CD4-positive, alpha-beta memory T cell (primary cell): ENCODE data around the gene C6orf132. TPM values are rescaled to one million over a fixed set of nuclear protein-coding genes. Genes with fewer than 3 reads are reported as not detected.
A peak's percentile ranks its signal among the peaks of the same experiment; 100 is the strongest.

Experiments used
- CTCF ChIA-PET: fragments of 350-600 bp; sonication (Branson Sonifier 250); formaldehyde crosslinking; loops from one replicate; lab custom pipeline; 2021; ENCODE audit warnings: inconsistent platforms; ENCODE audit not compliant: partially characterized antibody; lab: Charles Lee
- POLR2A ChIA-PET: fragments of 350-600 bp; sonication (Branson Sonifier 250); formaldehyde crosslinking; loops from one replicate; lab custom pipeline; 2021; ENCODE audit not compliant: partially characterized antibody; lab: Charles Lee
- DNase-seq, 5 donors: peaks; one replicate each; pipeline versions ENCODE4 v3.0.0 to v3.0.0-alpha.2; 2020 to 2022; ENCODE audit warnings: mixed read lengths in 1 of 5
- H3K27ac ChIP-seq: one replicate; pipeline ENCODE4 v1.7.0; 2013; ENCODE audit warnings: low read depth, low read length
- H3K27me3 ChIP-seq: 2 replicates; pipeline ENCODE4 v1.7.0; 2013; ENCODE audit warnings: mild to moderate bottlenecking, low read length, moderate library complexity; ENCODE audit not compliant: insufficient read depth
- H3K36me3 ChIP-seq: 2 replicates; pipeline ENCODE4 v1.7.0; 2013; ENCODE audit warnings: mild to moderate bottlenecking, low read length, moderate library complexity; ENCODE audit not compliant: insufficient read depth
- H3K4me1 ChIP-seq: 2 replicates; pipeline ENCODE4 v1.7.0; 2013; ENCODE audit warnings: mild to moderate bottlenecking, low read length, moderate library complexity; ENCODE audit not compliant: insufficient read depth
- H3K4me3 ChIP-seq, 2 donors: one replicate each; pipeline ENCODE4 v1.7.0; 2013; ENCODE audit warnings: low read length in 2 of 2, mild to moderate bottlenecking in 1 of 2
- H3K9me3 ChIP-seq, 2 donors: one replicate each; pipeline ENCODE4 v1.7.0; 2013; ENCODE audit warnings: low read length in 2 of 2, control low read depth in 1 of 2; ENCODE audit not compliant: control insufficient read depth in 1 of 2
- H3K27ac Mint-ChIP-seq, 7 donors: one replicate each; pipeline ENCODE4 v1.8.0; 2020 to 2021; ENCODE audit warnings: mixed read lengths in 7 of 7, mild to moderate bottlenecking in 6 of 7, inconsistent platforms in 3 of 7, moderate library complexity in 3 of 7
- H3K27me3 Mint-ChIP-seq, 2 donors: one replicate each; pipeline ENCODE4 v1.8.0; 2020 to 2021; ENCODE audit warnings: mixed read lengths in 2 of 2
- H3K36me3 Mint-ChIP-seq, 2 donors: one replicate each; pipeline ENCODE4 v1.8.0; 2020 to 2021; ENCODE audit warnings: mixed read lengths in 2 of 2, inconsistent platforms in 1 of 2, mild to moderate bottlenecking in 1 of 2
- H3K4me1 Mint-ChIP-seq, 4 donors: one replicate each; pipeline ENCODE4 v1.8.0; 2020 to 2021; ENCODE audit warnings: mixed read lengths in 4 of 4, mild to moderate bottlenecking in 1 of 4
- H3K4me3 Mint-ChIP-seq, 8 donors: one replicate each; pipeline ENCODE4 v1.8.0; 2020 to 2021; ENCODE audit warnings: mixed read lengths in 8 of 8, mild to moderate bottlenecking in 7 of 8, moderate library complexity in 6 of 8, inconsistent platforms in 3 of 8
- H3K9me3 Mint-ChIP-seq, 8 donors: one replicate each; pipeline ENCODE4 v1.8.0; 2020 to 2021; ENCODE audit warnings: mixed read lengths in 8 of 8, mild to moderate bottlenecking in 5 of 8, inconsistent platforms in 3 of 8, moderate library complexity in 1 of 8
- intact Hi-C: fragments of 100-400 bp; cut with micrococcal nuclease; formaldehyde crosslinking; loops from one replicate; pipeline ENCODE4 v1.15.1; 2023
- polyA plus RNA-seq, 2 donors: library from polyadenylated mRNA; unstranded; fragments of 300-500 nt; fragmentation: Illumina TruSeq; gene quantifications; one replicate each; pipeline ENCODE4 v1.2.3, GENCODE V29; 2021
- total RNA-seq, 2 experiments: library from RNA; stranded (reverse); gene quantifications; one replicate each; pipeline ENCODE4 v1.2.3, GENCODE V29; 2021

The C6orf132 gene
- total and polyA plus RNA-seq, 4 experiments from 2014 or later, result not detected

- H3K27me3 Mint-ChIP-seq, result peaks cover 8 to 11% of the 10 kb centered on the region in 2 donors
- H3K9me3 ChIP-seq, result no peaks in the 10 kb centered on the region
Measured at GRCh38 chr6:42162384-42162783, 20.0 kb upstream of the C6orf132 start.

GRCh38 chr6:42159431-42160024 lies 17.1 kb upstream of the C6orf132 start:
- POLR2A ChIA-PET, result no interaction called here

More at GRCh38 chr6:42162384-42162783, 20.0 kb upstream of the C6orf132 start:
- DNase-seq, result no peak
- H3K4me3 ChIP-seq, result no peak overlapping the region
- H3K4me1 Mint-ChIP-seq, result peaks cover 0 to 8% (median 2%) of the 10 kb centered on the region in 4 donors
- H3K9me3 Mint-ChIP-seq, result no peaks in the 10 kb centered on the region
- H3K27me3 ChIP-seq, result no peaks in the 10 kb centered on the region
- H3K4me1 ChIP-seq, result no peaks in the 10 kb centered on the region
- H3K27ac Mint-ChIP-seq, result peak overlapping the region in 1 of 7 donors; percentile 48
- no peaks in the 10 kb centered on the region for H3K36me3 Mint-ChIP-seq
- ChIA-PET CTCF (interaction anchor here (1.0 kb wide), 1 partner anchor 315 kb away, joined by 3 read pairs; no protein-coding TSS in a partner anchor), POLR2A (no interaction called here)
- H3K36me3 ChIP-seq, result no peaks in the 10 kb centered on the region
- no peak overlapping the region for H3K27ac ChIP-seq
- no peak overlapping the region for H3K4me3 Mint-ChIP-seq
- intact Hi-C loops, result no loop called here

DNA sequence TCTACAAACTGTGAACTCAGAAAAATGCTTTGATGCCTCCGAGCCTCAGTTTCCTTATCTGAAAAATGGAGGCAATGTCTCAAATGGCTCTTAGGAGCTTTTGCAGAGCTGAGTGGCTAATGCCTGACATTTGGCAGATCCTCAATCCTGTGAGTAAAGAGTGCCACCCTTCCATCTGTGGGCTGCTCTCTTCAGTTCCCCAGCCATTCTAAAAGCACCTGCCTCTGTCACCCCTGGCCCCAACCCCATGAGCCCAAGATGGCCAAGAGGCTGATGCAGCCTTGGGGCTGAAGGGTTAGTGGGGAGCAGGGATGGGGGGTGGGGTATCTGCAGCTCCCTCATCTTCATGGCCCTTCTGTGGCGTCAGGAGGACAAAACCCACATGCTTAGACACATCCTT lies 16.2 kb upstream of the C6orf132 start:
- no peaks in the 10 kb centered on the region for H3K27me3 ChIP-seq
- DNase-seq, result no peak
- no peaks in the 10 kb centered on the region for H3K36me3 ChIP-seq
- ChIA-PET POLR2A (no interaction called here), CTCF (no interaction called here)
- no peak overlapping the region for H3K27ac ChIP-seq
- no peak overlapping the region for H3K4me3 Mint-ChIP-seq
- H3K4me1 Mint-ChIP-seq, result no peaks in the 10 kb centered on the region
- no peaks in the 10 kb centered on the region for H3K9me3 ChIP-seq
- H3K9me3 Mint-ChIP-seq, result no peaks in the 10 kb centered on the region
- no peaks in the 10 kb centered on the region for H3K36me3 Mint-ChIP-seq
- intact Hi-C loops, result no loop called here
- H3K4me1 ChIP-seq, result no peaks in the 10 kb centered on the region
- H3K27ac Mint-ChIP-seq, result no peak overlapping the region
- peaks cover 4 to 11% of the 10 kb centered on the region in 2 donors for H3K27me3 Mint-ChIP-seq
- no peak overlapping the region for H3K4me3 ChIP-seq

More at GRCh38 chr6:42159431-42160024, 17.1 kb upstream of the C6orf132 start:
- CTCF ChIA-PET, result no interaction called here
- DNase-seq, result no peak
- Histone ChIP-seq H3K27me3 (no peaks in the 10 kb centered on the region), H3K4me3 (no peak overlapping the region), H3K36me3 (no peaks in the 10 kb centered on the region), H3K27ac (no peak overlapping the region), H3K4me1 (no peaks in the 10 kb centered on the region), H3K9me3 (no peaks in the 10 kb centered on the region)
- H3K27me3 Mint-ChIP-seq, result peaks cover 3 to 11% of the 10 kb centered on the region in 2 donors
- H3K4me1 Mint-ChIP-seq, result no peaks in the 10 kb centered on the region
- H3K4me3 Mint-ChIP-seq, result no peak overlapping the region
- H3K27ac Mint-ChIP-seq, result no peak overlapping the region
- no peaks in the 10 kb centered on the region for H3K9me3 Mint-ChIP-seq
- intact Hi-C loops, result no loop called here
- H3K36me3 Mint-ChIP-seq, result no peaks in the 10 kb centered on the region

- no peak for DNase-seq
- no peaks in the 10 kb centered on the region for H3K9me3 Mint-ChIP-seq
- ChIA-PET POLR2A (no interaction called here), CTCF (interaction anchor here (0.7 kb wide), 1 partner anchor 311 kb away, joined by 3 read pairs; no protein-coding TSS in a partner anchor)
- H3K4me1 ChIP-seq, result no peaks in the 10 kb centered on the region
- H3K27ac ChIP-seq, result no peak overlapping the region
- no peaks in the 10 kb centered on the region for H3K27me3 ChIP-seq
- intact Hi-C loops, result no loop called here
- H3K36me3 Mint-ChIP-seq, result no peaks in the 10 kb centered on the region
- no peak overlapping the region for H3K27ac Mint-ChIP-seq
- H3K9me3 ChIP-seq, result no peaks in the 10 kb centered on the region
- peaks cover 4 to 11% of the 10 kb centered on the region in 2 donors for H3K27me3 Mint-ChIP-seq
- no peak overlapping the region for H3K4me3 ChIP-seq
- no peaks in the 10 kb centered on the region for H3K36me3 ChIP-seq
- no peak overlapping the region for H3K4me3 Mint-ChIP-seq
- no peaks in the 10 kb centered on the region for H3K4me1 Mint-ChIP-seq
Measured at GRCh38 chr6:42158011-42158410, 15.6 kb upstream of the C6orf132 start.

GRCh38 chr6:42156638-42157037 lies 14.2 kb upstream of the C6orf132 start:
- POLR2A ChIA-PET, result no interaction called here

DNA sequence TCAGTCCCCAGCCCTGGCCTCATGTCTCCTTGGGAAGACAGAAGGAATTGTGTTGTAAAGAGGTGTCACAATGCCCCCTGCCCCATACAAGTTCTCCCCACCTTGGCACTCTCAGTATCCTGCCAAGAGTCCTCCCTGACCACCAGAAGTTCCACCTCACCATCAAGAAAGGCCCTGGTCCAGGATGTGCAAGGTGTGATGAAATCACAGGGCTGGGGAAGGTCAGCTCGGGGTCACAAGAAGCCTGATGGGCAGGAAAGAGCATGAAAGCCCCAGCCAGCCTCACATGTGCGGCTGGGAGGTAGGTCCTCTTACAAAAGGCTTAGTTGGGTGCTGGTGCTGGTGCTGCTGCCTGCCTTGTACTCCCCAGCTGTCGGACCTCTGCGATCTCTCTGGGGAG lies 12.9 kb upstream of the C6orf132 start:
- peaks cover 2 to 3% of the 10 kb centered on the region in 2 donors for H3K27me3 Mint-ChIP-seq
- Histone ChIP-seq H3K4me1 (no peaks in the 10 kb centered on the region), H3K4me3 (no peak overlapping the region), H3K9me3 (no peaks in the 10 kb centered on the region), H3K27me3 (no peaks in the 10 kb centered on the region), H3K36me3 (no peaks in the 10 kb centered on the region), H3K27ac (no peak overlapping the region)
- intact Hi-C loops, result no loop called here
- no peak overlapping the region for H3K27ac Mint-ChIP-seq
- peaks cover 0 to 2% (median 0%) of the 10 kb centered on the region in 8 donors for H3K9me3 Mint-ChIP-seq
- ChIA-PET CTCF (interaction anchor here (1.0 to 1.2 kb wide), 2 partner anchors 12 to 51 kb away, joined by 3 to 5 read pairs; no protein-coding TSS in a partner anchor), POLR2A (interaction anchor here (1.0 kb wide), 1 partner anchor 320 kb away, joined by 3 read pairs; no protein-coding TSS in a partner anchor)
- DNase-seq, result no peak
- no peaks in the 10 kb centered on the region for H3K36me3 Mint-ChIP-seq
- H3K4me1 Mint-ChIP-seq, result no peaks in the 10 kb centered on the region
- H3K4me3 Mint-ChIP-seq, result no peak overlapping the region

More at GRCh38 chr6:42156638-42157037, 14.2 kb upstream of the C6orf132 start:
- Mint-ChIP-seq H3K36me3 (no peaks in the 10 kb centered on the region), H3K4me3 (no peak overlapping the region), H3K9me3 (peaks cover 0 to 2% (median 0%) of the 10 kb centered on the region in 8 donors), H3K27me3 (peaks cover 4 to 9% of the 10 kb centered on the region in 2 donors), H3K4me1 (no peaks in the 10 kb centered on the region), H3K27ac (no peak overlapping the region)
- no peak for DNase-seq
- no peak overlapping the region for H3K27ac ChIP-seq
- intact Hi-C loops, result no loop called here
- H3K4me3 ChIP-seq, result no peak overlapping the region
- no peaks in the 10 kb centered on the region for H3K36me3 ChIP-seq
- no peaks in the 10 kb centered on the region for H3K9me3 ChIP-seq
- H3K4me1 ChIP-seq, result no peaks in the 10 kb centered on the region
- CTCF ChIA-PET, result no interaction called here
- H3K27me3 ChIP-seq, result no peaks in the 10 kb centered on the region

GRCh38 chr6:42154461-42155209 lies 12.2 kb upstream of the C6orf132 start:
- Mint-ChIP-seq H3K27ac (no peak overlapping the region), H3K27me3 (peaks cover 2 to 3% of the 10 kb centered on the region in 2 donors), H3K36me3 (no peaks in the 10 kb centered on the region), H3K9me3 (peaks cover 0 to 2% (median 0%) of the 10 kb centered on the region in 8 donors), H3K4me3 (no peak overlapping the region), H3K4me1 (no peaks in the 10 kb centered on the region)
- CTCF ChIA-PET, result no interaction called here
- no peak overlapping the region for H3K27ac ChIP-seq
- H3K4me3 ChIP-seq, result no peak overlapping the region
- no peaks in the 10 kb centered on the region for H3K4me1 ChIP-seq
- no peaks in the 10 kb centered on the region for H3K36me3 ChIP-seq
- POLR2A ChIA-PET, result no interaction called here
- DNase-seq, result no peak
- no peaks in the 10 kb centered on the region for H3K9me3 ChIP-seq
- no peaks in the 10 kb centered on the region for H3K27me3 ChIP-seq
- intact Hi-C loops, result no loop called here
